MM.1S (cell line): ENCODE measurements around the gene FBLIM1.

Experiments
- DNase-seq: peaks from one replicate; pipeline ENCODE4 v3.0.0-alpha.2; 2015
- H2AFZ ChIP-seq: fragments of 300-600 bp; sonication (generic); 2 replicates; pipeline ENCODE4 v1.6.0; 2016; ENCODE audit warnings: antibody characterized with exemption, low read length
- H3F3A ChIP-seq: fragments of 300-600 bp; sonication (generic); 2 replicates; pipeline ENCODE4 v1.6.1; 2016; ENCODE audit warnings: mild to moderate bottlenecking, antibody characterized with exemption, low read length, moderate library complexity, mixed read lengths; ENCODE audit not compliant: insufficient read depth
- H3K27ac ChIP-seq: fragments of 300-600 bp; sonication (generic); 2 replicates; pipeline ENCODE4 v1.5.1; 2016; ENCODE audit warnings: mild to moderate bottlenecking, low read length
- H3K27me3 ChIP-seq: fragments of 300-600 bp; sonication (generic); replicated peaks from 2 replicates; pipeline ENCODE4 v1.6.0; 2016; ENCODE audit warnings: low read length; ENCODE audit not compliant: insufficient read depth
- H3K36me3 ChIP-seq: fragments of 300-600 bp; sonication (generic); replicated peaks from 2 replicates; pipeline ENCODE4 v1.6.1; 2016; ENCODE audit warnings: mild to moderate bottlenecking, low read length, mixed read lengths; ENCODE audit not compliant: insufficient read depth
- H3K4me1 ChIP-seq: fragments of 300-600 bp; sonication (generic); 2 replicates; pipeline ENCODE4 v1.6.1; 2016; ENCODE audit warnings: low read length, mixed read lengths
- H3K4me2 ChIP-seq: fragments of 300-600 bp; sonication (generic); 2 replicates; pipeline ENCODE4 v1.6.0; 2016; ENCODE audit warnings: low read depth, low read length
- H3K4me3 ChIP-seq: fragments of 300-600 bp; sonication (generic); 2 replicates; pipeline ENCODE4 v1.5.1; 2016; ENCODE audit warnings: low read length, mixed read lengths
- H3K79me2 ChIP-seq: fragments of 300-600 bp; sonication (generic); 2 replicates; pipeline ENCODE4 v1.6.1; 2016; ENCODE audit warnings: mixed run types, low read length, mixed read lengths
- H3K9ac ChIP-seq: fragments of 300-600 bp; sonication (generic); 2 replicates; pipeline ENCODE4 v1.6.1; 2016; ENCODE audit warnings: low read length, mixed read lengths
- H3K9me2 ChIP-seq: fragments of 300-600 bp; sonication (generic); replicated peaks from 2 replicates; pipeline ENCODE4 v1.6.1; 2016; ENCODE audit warnings: mild to moderate bottlenecking, low read length, mixed read lengths; ENCODE audit not compliant: insufficient read depth
- H3K9me3 ChIP-seq: fragments of 300-600 bp; sonication (generic); replicated peaks from 2 replicates; pipeline ENCODE4 v1.6.1; 2016; ENCODE audit warnings: mild to moderate bottlenecking, low read length, mixed read lengths; ENCODE audit not compliant: insufficient read depth
- H4K20me1 ChIP-seq: fragments of 300-600 bp; sonication (generic); 2 replicates; pipeline ENCODE4 v1.6.1; 2016; ENCODE audit warnings: mild to moderate bottlenecking, low read length, moderate library complexity, mixed read lengths; ENCODE audit not compliant: insufficient read depth
- EZH2 ChIP-seq: fragments of 300-600 bp; sonication (generic); optimal IDR thresholded peaks from 2 replicates; pipeline ENCODE3; 2017; ENCODE audit warnings: low read depth, mild to moderate bottlenecking, antibody characterized with exemption, low read length, mixed read lengths
- EZH2phosphoT487 ChIP-seq: fragments of 300-600 bp; sonication (generic); IDR thresholded peaks from 2 replicates; pipeline ENCODE4 v1.6.1; 2018; ENCODE audit warnings: antibody characterized with exemption, low read length
- TF ChIP-seq, protein P1 (sequence below): fragments of 300-600 bp; sonication (generic); IDR thresholded peaks from 2 replicates; pipeline ENCODE4 v1.5.1; 2016; ENCODE audit warnings: antibody characterized with exemption, low read length, mixed read lengths

The FBLIM1 gene

DNA sequence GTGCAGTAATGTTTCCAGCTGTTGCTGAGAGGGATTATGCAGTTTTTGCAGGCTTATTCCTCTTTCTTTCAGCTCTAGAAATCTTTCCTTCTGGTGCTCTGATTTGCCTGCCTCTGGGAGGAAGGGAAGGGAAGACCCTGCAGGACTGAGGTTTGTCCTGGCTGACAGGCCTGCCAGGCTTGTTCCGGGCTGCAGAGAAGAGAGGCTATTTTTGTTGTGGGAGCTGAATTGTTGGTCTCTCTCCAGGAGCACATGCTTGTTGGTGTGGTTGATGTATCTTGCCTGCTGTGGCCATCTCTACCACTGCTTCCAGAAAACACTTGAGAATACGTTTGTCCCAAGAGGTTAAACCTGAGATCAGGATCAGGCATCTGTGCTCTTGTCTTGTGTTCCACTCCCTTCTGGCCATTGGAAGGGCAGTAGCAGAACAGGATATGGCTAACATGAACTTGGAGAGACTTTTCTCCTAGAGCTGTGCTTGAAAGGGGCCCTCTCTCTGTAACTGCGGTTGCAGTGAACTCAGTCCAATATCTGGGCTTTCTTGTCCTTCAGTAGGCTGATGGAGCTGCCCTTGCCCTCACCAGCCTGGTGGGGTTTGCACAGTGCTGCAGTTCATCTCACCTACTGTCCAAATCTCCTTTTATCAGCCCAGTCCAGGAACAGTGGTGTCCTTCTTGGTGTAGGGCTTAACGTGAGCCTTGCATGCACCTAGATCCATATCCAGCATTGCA is 44.0 kb upstream of the FBLIM1 start:
- Histone ChIP-seq H3K27ac (no peak overlapping the region), H4K20me1 (no peaks in the 10 kb centered on the region), H3K9me2 (no peaks in the 10 kb centered on the region), H3K4me3 (no peak overlapping the region), H3K36me3 (no peaks in the 10 kb centered on the region), H3K4me2 (no peak overlapping the region), H3K4me1 (no peaks in the 10 kb centered on the region), H3K9me3 (no peaks in the 10 kb centered on the region), H3K9ac (no peak overlapping the region), H3F3A (no peaks in the 10 kb centered on the region), H2AFZ (no peak overlapping the region), H3K79me2 (peaks cover 41% of the 10 kb centered on the region), H3K27me3 (no peaks in the 10 kb centered on the region)
- TF ChIP-seq EZH2phosphoT487 (no peak), EZH2 (no peak)
- TF ChIP-seq, protein P1, sequence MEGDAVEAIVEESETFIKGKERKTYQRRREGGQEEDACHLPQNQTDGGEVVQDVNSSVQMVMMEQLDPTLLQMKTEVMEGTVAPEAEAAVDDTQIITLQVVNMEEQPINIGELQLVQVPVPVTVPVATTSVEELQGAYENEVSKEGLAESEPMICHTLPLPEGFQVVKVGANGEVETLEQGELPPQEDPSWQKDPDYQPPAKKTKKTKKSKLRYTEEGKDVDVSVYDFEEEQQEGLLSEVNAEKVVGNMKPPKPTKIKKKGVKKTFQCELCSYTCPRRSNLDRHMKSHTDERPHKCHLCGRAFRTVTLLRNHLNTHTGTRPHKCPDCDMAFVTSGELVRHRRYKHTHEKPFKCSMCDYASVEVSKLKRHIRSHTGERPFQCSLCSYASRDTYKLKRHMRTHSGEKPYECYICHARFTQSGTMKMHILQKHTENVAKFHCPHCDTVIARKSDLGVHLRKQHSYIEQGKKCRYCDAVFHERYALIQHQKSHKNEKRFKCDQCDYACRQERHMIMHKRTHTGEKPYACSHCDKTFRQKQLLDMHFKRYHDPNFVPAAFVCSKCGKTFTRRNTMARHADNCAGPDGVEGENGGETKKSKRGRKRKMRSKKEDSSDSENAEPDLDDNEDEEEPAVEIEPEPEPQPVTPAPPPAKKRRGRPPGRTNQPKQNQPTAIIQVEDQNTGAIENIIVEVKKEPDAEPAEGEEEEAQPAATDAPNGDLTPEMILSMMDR: no peak
- DNase-seq: no peak

DNA sequence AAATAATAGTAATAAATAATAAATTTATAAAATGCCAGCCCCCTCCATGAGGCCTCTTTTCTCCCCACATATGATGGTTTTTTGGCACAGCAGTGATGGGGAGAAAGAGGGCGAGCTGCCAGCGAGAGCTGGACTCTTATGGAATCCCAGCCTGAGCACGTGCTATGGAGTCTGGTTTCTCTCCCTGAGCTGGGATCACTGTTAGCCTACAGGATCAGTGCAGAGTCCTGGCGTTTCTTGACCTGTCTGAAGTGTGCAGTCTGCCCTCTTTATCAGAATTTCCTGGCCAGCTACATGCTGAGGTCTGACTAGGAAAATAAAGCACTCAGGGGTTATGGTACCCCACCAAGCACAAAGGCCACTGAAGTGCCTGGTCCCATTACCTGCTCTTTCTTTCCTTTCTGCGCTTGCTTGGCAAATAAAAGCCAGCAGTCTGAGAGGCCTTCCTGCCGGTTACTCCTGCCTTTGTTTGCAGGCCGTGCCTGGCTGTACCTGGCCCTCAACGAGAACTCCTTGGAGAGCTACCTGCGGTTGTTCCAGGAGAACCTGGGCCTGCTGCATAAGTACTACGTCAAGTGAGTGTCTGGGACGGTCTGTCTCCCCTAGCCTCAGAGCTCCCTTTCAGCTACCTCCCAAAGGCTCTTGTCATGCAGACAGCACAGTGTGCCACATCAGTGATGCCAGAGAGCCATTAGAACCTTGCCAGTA is 41.0 kb upstream of the FBLIM1 start:
- no peaks in the 10 kb centered on the region for H3K9me3 ChIP-seq
- H2AFZ ChIP-seq: no peak overlapping the region
- no peaks in the 10 kb centered on the region for H3F3A ChIP-seq
- no peak overlapping the region for H3K4me2 ChIP-seq
- peaks cover 24% of the 10 kb centered on the region for H3K79me2 ChIP-seq
- H3K27me3 ChIP-seq: no peaks in the 10 kb centered on the region
- H3K9ac ChIP-seq: no peak overlapping the region
- H3K27ac ChIP-seq: no peak overlapping the region
- no peaks in the 10 kb centered on the region for H3K4me1 ChIP-seq
- DNase-seq: no peak
- H4K20me1 ChIP-seq: no peaks in the 10 kb centered on the region
- no peaks in the 10 kb centered on the region for H3K36me3 ChIP-seq
- no peak for TF ChIP-seq EZH2
- TF ChIP-seq, protein P1: no peak
- no peak for TF ChIP-seq EZH2phosphoT487
- no peak overlapping the region for H3K4me3 ChIP-seq
- H3K9me2 ChIP-seq: no peaks in the 10 kb centered on the region

DNA sequence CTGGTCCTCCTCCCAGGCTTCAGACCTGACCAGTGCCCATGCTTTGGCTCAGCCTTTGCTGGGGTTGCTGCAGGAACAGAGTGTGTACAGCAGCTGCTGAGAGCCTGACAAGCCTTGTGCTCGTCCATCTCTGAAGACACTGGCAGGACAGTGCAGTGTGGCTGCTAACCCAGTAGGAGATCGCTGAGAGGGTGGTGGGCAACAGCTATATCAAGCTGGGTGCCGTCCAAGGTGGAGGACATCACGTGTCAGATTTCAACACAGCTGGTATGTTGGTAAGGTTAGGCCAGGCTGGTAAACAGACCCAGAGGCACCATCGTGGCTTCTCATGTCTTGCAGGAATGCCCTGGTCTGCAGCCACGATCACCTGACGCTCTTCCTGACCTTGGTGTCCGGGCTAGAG is 40.4 kb upstream of the FBLIM1 start:
- Histone ChIP-seq H3K9me2 (no peaks in the 10 kb centered on the region), H3K79me2 (peaks cover 18% of the 10 kb centered on the region), H3F3A (no peaks in the 10 kb centered on the region), H3K4me3 (no peak overlapping the region), H2AFZ (no peak overlapping the region), H3K9ac (no peak overlapping the region), H3K4me2 (no peak overlapping the region), H3K9me3 (no peaks in the 10 kb centered on the region), H3K27ac (no peak overlapping the region), H3K4me1 (no peaks in the 10 kb centered on the region), H3K27me3 (no peaks in the 10 kb centered on the region), H4K20me1 (no peaks in the 10 kb centered on the region), H3K36me3 (no peaks in the 10 kb centered on the region)
- TF ChIP-seq EZH2phosphoT487: no peak
- TF ChIP-seq, protein P1: no peak
- TF ChIP-seq EZH2: no peak
- DNase-seq: no peak
